GM06990 (cell line): ENCODE data around the gene C1QTNF2.

Experiments used
- DNase-seq: peaks from one replicate; pipeline ENCODE4 v3.0.0-alpha.2; 2011; ENCODE audit not compliant: insufficient read length; ENCODE audit errors: extremely low read depth
- H3K27me3 ChIP-seq: replicated peaks from 2 replicates; pipeline ENCODE4 v1.6.0; 2011; ENCODE audit warnings: low read length; ENCODE audit not compliant: control insufficient read depth, insufficient read depth
- H3K36me3 ChIP-seq: 2 replicates; pipeline ENCODE4 v1.5.1; 2011; ENCODE audit warnings: low read length; ENCODE audit not compliant: control insufficient read depth, insufficient read depth
- H3K4me3 ChIP-seq: replicated peaks from 2 replicates; pipeline ENCODE4 v1.5.1; 2011; ENCODE audit warnings: low read depth, mild to moderate bottlenecking, control low read depth, low read length
- CTCF ChIP-seq: IDR thresholded peaks from 2 replicates; pipeline ENCODE4 v1.5.1; 2011; ENCODE audit warnings: low read length, control low read depth, mild to moderate bottlenecking, inconsistent platforms; ENCODE audit not compliant: insufficient read depth, poor library complexity, severe bottlenecking

Gene C1QTNF2

GRCh38 chr5:160369990-160370712 is at the start of gene C1QTNF2:
C1QTNF2 (minus strand) TSS chr5:160370626; CDS start chr5:160355011, 15,615 bp downstream.
- peak within 1 kb of the TSS; percentile 56 for H3K4me3 ChIP-seq
- peaks cover 2% of the 10 kb centered on the region; the same call in 1 of the 2 replicates for H3K27me3 ChIP-seq
- no peaks in the 10 kb centered on the region for H3K36me3 ChIP-seq
- DNase-seq, result no peak
- no peak for TF ChIP-seq CTCF

GRCh38 chr5:160420331-160420610 is 49.8 kb upstream of the C1QTNF2 start:
- no peaks in the 10 kb centered on the region for H3K36me3 ChIP-seq
- H3K4me3 ChIP-seq, result no peak overlapping the region
- DNase-seq, result no peak
- no peak for TF ChIP-seq CTCF
- H3K27me3 ChIP-seq, result no peaks in the 10 kb centered on the region

- TF ChIP-seq CTCF, result no peak
- Histone ChIP-seq H3K36me3 (no peaks in the 10 kb centered on the region), H3K27me3 (no peaks in the 10 kb centered on the region), H3K4me3 (peak overlapping the region; percentile 100)
- no peak for DNase-seq
Measured at GRCh38 chr5:160419458-160420330, 49.3 kb upstream of the C1QTNF2 start.

GRCh38 chr5:160418561-160419457 is 48.4 kb upstream of the C1QTNF2 start, which contains the start of gene SLU7:
SLU7 (minus strand) TSS chr5:160419081; CDS start chr5:160415294, 3,787 bp downstream.
- TF ChIP-seq CTCF, result no peak
- H3K27me3 ChIP-seq, result no peaks in the 10 kb centered on the region
- no peaks in the 10 kb centered on the region for H3K36me3 ChIP-seq
- H3K4me3 ChIP-seq, result peak within 1 kb of the TSS; percentile 100
- peak; percentile 95 for DNase-seq
